ENCODE data around the gene TP53INP2. TPM values are rescaled to one million over a fixed set of nuclear protein-coding genes. Genes with fewer than 3 reads are reported as not detected.

Gene TP53INP2
- total and polyA plus RNA-seq, 4 experiments from 2014 or later = 0.23 to 1.2 (median 0.86) TPM; not detected in 1

- peaks cover 49% of the 10 kb centered on the region for H3K36me3 ChIP-seq (ENCODE audit: insufficient read depth, low read length)
- no peaks in the 10 kb centered on the region for H3K9me3 ChIP-seq (ENCODE audit: control insufficient read depth in 1 of 2, low read length in 2 of 2)
- Mint-ChIP-seq H3K4me1 (peaks cover 0 to 2% (median 0%) of the 10 kb centered on the region in 4 donors), H3K9me3 (no peaks in the 10 kb centered on the region), H3K27ac (no peak overlapping the region), H3K27me3 (no peaks in the 10 kb centered on the region), H3K36me3 (peaks cover 46 to 70% of the 10 kb centered on the region in 2 donors), H3K4me3 (no peak overlapping the region)
- H3K27ac ChIP-seq (ENCODE audit: low read depth, low read length) = no peak overlapping the region
- CTCF ChIA-PET (ENCODE audit: partially characterized antibody) = interaction anchor here (0.6 kb wide), 1 partner anchor 218 kb away, joined by 3 read pairs; no protein-coding TSS in a partner anchor
- H3K27me3 ChIP-seq (ENCODE audit: insufficient read depth, low read length) = no peaks in the 10 kb centered on the region
- POLR2A ChIA-PET (ENCODE audit: partially characterized antibody) = no interaction called here
- H3K4me3 ChIP-seq (ENCODE audit: low read length in 2 of 2) = no peak overlapping the region
- no peak for DNase-seq
- intact Hi-C loops (cut with micrococcal nuclease) = no loop called here
- no peaks in the 10 kb centered on the region for H3K4me1 ChIP-seq (ENCODE audit: insufficient read depth, low read length)
These were observed 51.2 kb downstream of the TP53INP2 start for GRCh38 chr20:34755367-34755766.

- H3K9me3 ChIP-seq (ENCODE audit: control insufficient read depth in 1 of 2, low read length in 2 of 2) = no peaks in the 10 kb centered on the region
- Mint-ChIP-seq H3K27ac (peak overlapping the region in 1 of 7 donors; percentile 75), H3K4me1 (no peaks in the 10 kb centered on the region), H3K27me3 (no peaks in the 10 kb centered on the region), H3K9me3 (no peaks in the 10 kb centered on the region), H3K4me3 (no peak overlapping the region), H3K36me3 (peaks cover 50 to 76% of the 10 kb centered on the region in 2 donors)
- H3K27ac ChIP-seq (ENCODE audit: low read depth, low read length) = no peak overlapping the region
- H3K36me3 ChIP-seq (ENCODE audit: insufficient read depth, low read length) = peaks cover 34% of the 10 kb centered on the region
- CTCF ChIA-PET (ENCODE audit: partially characterized antibody) = interaction anchor here (1.3 to 12.8 kb wide), 2 partner anchors 26 to 449 kb away, joined by 3 to 194 read pairs; no protein-coding TSS in a partner anchor
- intact Hi-C loops (cut with micrococcal nuclease) = no loop called here
- no peaks in the 10 kb centered on the region for H3K4me1 ChIP-seq (ENCODE audit: insufficient read depth, low read length)
- DNase-seq = no peak
- H3K4me3 ChIP-seq (ENCODE audit: low read length in 2 of 2) = no peak overlapping the region
- POLR2A ChIA-PET (ENCODE audit: partially characterized antibody) = no interaction called here
- no peaks in the 10 kb centered on the region for H3K27me3 ChIP-seq (ENCODE audit: insufficient read depth, low read length)
These were observed 57.9 kb downstream of the TP53INP2 start for GRCh38 chr20:34762031-34762555.

Other genes with a start within 250 kb of the TP53INP2 start
- gene DYNLRB1, start 187.9 kb upstream of the TP53INP2 start, total RNA-seq = 10 to 100 TPM; 75.5 to 81.0 TPM
- 100 to 1,000 TPM; 237 to 311 TPM for gene DYNLRB1, start 187.9 kb upstream of the TP53INP2 start, polyA plus RNA-seq
- 1 to 10 TPM; 2.1 to 2.8 TPM for gene MAP1LC3A, start 145.6 kb upstream of the TP53INP2 start, total RNA-seq
- gene MAP1LC3A, start 145.6 kb upstream of the TP53INP2 start, polyA plus RNA-seq = 1 to 10 TPM; 3.7 to 7.9 TPM
- gene PIGU, start 27.3 kb upstream of the TP53INP2 start, total RNA-seq = 10 to 100 TPM; 15.1 to 18.2 TPM
- 10 to 100 TPM; 24.1 to 34.2 TPM for gene PIGU, start 27.3 kb upstream of the TP53INP2 start, polyA plus RNA-seq
- 10 to 100 TPM; 29.5 to 29.9 TPM for gene NCOA6, start 121.3 kb downstream of the TP53INP2 start, total RNA-seq
- 10 to 100 TPM in 1 of 2 donors, under 1 TPM in 1; 0.60 to 12.9 TPM for gene NCOA6, start 121.3 kb downstream of the TP53INP2 start, polyA plus RNA-seq
- gene GGT7, start 168.5 kb downstream of the TP53INP2 start, total RNA-seq = 10 to 100 TPM; 35.3 to 37.2 TPM
- 1 to 10 TPM; 2.0 to 5.7 TPM for gene GGT7, start 168.5 kb downstream of the TP53INP2 start, polyA plus RNA-seq
- 10 to 100 TPM; 19.8 to 24.3 TPM for gene ACSS2, start 172.3 kb downstream of the TP53INP2 start, total RNA-seq
- gene ACSS2, start 172.3 kb downstream of the TP53INP2 start, polyA plus RNA-seq = 10 to 100 TPM; 11.4 to 14.1 TPM